ACC112 (cell line): ENCODE results near the gene ZNF618.

Experiments used
- H2AFZ ChIP-seq: fragments of 200-600 bp; sonication (generic); one replicate; pipeline ENCODE4 v1.6.0; 2017; ENCODE audit warnings: antibody characterized with exemption, low read length; ENCODE audit not compliant: unreplicated experiment
- H3K27ac ChIP-seq: fragments of 200-600 bp; sonication (generic); 2 replicates; pipeline ENCODE4 v1.5.1; 2014; ENCODE audit warnings: low read depth, mild to moderate bottlenecking, antibody characterized with exemption, low read length, moderate library complexity
- H3K27me3 ChIP-seq: fragments of 200-600 bp; sonication (generic); 2 replicates; pipeline ENCODE4 v1.6.1; 2014; ENCODE audit warnings: mild to moderate bottlenecking, antibody characterized with exemption, low read length, moderate library complexity, mixed read lengths; ENCODE audit not compliant: insufficient read depth
- H3K36me3 ChIP-seq: fragments of 200-600 bp; sonication (generic); 2 replicates; pipeline ENCODE4 v1.6.1; 2016; ENCODE audit warnings: mild to moderate bottlenecking, antibody characterized with exemption, low read length, moderate library complexity, mixed read lengths; ENCODE audit not compliant: insufficient read depth
- H3K4me1 ChIP-seq: fragments of 200-600 bp; sonication (generic); one replicate; pipeline ENCODE4 v1.6.1; 2016; ENCODE audit warnings: low read length, mixed read lengths; ENCODE audit not compliant: insufficient read depth, unreplicated experiment, control insufficient read depth
- H3K4me3 ChIP-seq: fragments of 200-600 bp; sonication (generic); 2 replicates; pipeline ENCODE4 v1.5.1; 2014; ENCODE audit warnings: mild to moderate bottlenecking, low read depth, low read length
- H3K79me2 ChIP-seq: fragments of 200-600 bp; sonication (generic); one replicate; pipeline ENCODE4 v1.6.0; 2016; ENCODE audit warnings: low read length; ENCODE audit not compliant: control insufficient read depth, unreplicated experiment, insufficient read depth

The ZNF618 gene

GRCh38 chr9:113876151-113876992 lies at the start of gene ZNF618:
ZNF618 (plus strand) TSS chr9:113876309; CDS start chr9:113876381, 72 bp downstream.
- H3K79me2 ChIP-seq: peaks cover 39% of the 10 kb centered on the region
- H3K4me1 ChIP-seq: peaks cover 14% of the 10 kb centered on the region
- peak within 1 kb of the TSS; percentile 21; the same call in 1 of the 2 replicates for H3K27ac ChIP-seq
- no peaks in the 10 kb centered on the region for H3K36me3 ChIP-seq
- H3K4me3 ChIP-seq: peak within 1 kb of the TSS; percentile 85
- peak within 1 kb of the TSS; percentile 91 for H2AFZ ChIP-seq
- H3K27me3 ChIP-seq: no peaks in the 10 kb centered on the region

- Histone ChIP-seq H3K79me2 (no peaks in the 10 kb centered on the region), H3K27ac (peak overlapping the region; percentile 58), H2AFZ (peak overlapping the region; percentile 99)
Measured at GRCh38 chr9:113828221-113828620, 47.9 kb upstream of the ZNF618 start.

DNA sequence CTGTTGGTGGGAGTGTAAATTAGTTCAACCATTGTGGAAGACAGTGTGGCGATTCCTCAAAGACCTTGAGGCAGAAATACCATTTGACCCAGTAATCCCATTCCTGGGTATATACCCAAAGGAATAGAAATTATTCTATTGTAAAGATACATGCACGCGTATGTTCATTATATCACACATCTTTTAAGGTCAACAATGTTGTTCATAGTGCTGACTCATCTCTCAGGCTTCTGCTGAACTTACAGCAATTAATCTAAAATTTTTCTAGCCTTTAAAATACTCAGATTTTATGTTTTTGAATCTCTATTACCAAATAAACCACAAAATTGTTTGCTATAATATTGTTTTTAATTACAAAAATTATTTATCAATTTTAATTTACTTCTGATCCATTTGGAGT lies 38.8 kb upstream of the ZNF618 start:
- no peaks in the 10 kb centered on the region for H3K27me3 ChIP-seq
- no peaks in the 10 kb centered on the region for H3K79me2 ChIP-seq
- no peaks in the 10 kb centered on the region for H3K36me3 ChIP-seq
- no peak overlapping the region for H3K27ac ChIP-seq
- no peak overlapping the region for H2AFZ ChIP-seq
- H3K4me1 ChIP-seq: no peaks in the 10 kb centered on the region
- no peak overlapping the region for H3K4me3 ChIP-seq

More at GRCh38 chr9:113828221-113828620, 47.9 kb upstream of the ZNF618 start:
- no peaks in the 10 kb centered on the region for H3K27me3 ChIP-seq
- peak overlapping the region; percentile 67 for H3K4me3 ChIP-seq
- peaks cover 3% of the 10 kb centered on the region; the same call in 1 of the 2 replicates for H3K36me3 ChIP-seq
- H3K4me1 ChIP-seq: peaks cover 3% of the 10 kb centered on the region

DNA sequence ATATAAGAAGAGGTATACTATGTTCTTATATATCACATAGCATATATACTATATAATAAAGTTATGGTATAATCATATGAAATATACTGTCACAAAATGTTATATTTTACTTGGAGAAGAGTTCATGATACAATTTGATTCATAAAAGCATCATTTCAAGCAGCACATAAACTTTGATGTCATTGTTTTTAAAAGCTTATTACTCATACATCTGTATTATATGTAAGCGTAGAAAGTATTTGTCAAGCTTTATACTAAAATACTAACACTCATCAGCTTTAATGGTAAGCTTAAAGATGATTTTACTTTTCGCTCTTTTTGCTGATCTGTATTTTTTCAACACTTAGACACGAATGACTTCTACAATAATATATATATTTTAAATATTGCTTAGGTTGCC lies 34.0 kb upstream of the ZNF618 start:
- H2AFZ ChIP-seq: no peak overlapping the region
- no peaks in the 10 kb centered on the region for H3K4me1 ChIP-seq
- no peaks in the 10 kb centered on the region for H3K27me3 ChIP-seq
- H3K4me3 ChIP-seq: no peak overlapping the region
- H3K79me2 ChIP-seq: no peaks in the 10 kb centered on the region
- H3K36me3 ChIP-seq: peaks cover 4% of the 10 kb centered on the region; the same call in 1 of the 2 replicates
- H3K27ac ChIP-seq: no peak overlapping the region

DNA sequence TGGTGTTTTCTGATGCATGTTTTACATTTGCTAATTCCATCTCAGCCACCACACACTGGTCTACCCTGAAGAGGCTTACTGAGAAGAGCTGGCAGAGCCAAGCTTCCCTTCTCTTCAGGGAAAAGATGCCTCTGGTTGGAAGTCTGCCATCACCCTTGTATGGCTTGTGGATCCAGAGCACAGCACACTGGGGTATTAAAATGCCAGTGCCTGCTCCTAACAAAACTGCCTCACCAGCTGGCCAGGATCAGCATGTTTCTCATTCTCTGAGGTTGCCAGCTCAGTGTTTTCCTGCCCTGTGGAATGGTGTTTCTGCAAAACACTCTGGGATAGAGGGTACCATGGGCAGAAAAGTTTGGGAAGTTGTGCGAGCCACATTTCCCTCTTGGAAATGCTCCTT lies 31.6 kb upstream of the ZNF618 start:
- Histone ChIP-seq H3K27ac (no peak overlapping the region), H2AFZ (no peak overlapping the region), H3K4me3 (no peak overlapping the region), H3K27me3 (no peaks in the 10 kb centered on the region), H3K36me3 (peaks cover 4% of the 10 kb centered on the region; the same call in 1 of the 2 replicates), H3K79me2 (no peaks in the 10 kb centered on the region), H3K4me1 (no peaks in the 10 kb centered on the region)

DNA sequence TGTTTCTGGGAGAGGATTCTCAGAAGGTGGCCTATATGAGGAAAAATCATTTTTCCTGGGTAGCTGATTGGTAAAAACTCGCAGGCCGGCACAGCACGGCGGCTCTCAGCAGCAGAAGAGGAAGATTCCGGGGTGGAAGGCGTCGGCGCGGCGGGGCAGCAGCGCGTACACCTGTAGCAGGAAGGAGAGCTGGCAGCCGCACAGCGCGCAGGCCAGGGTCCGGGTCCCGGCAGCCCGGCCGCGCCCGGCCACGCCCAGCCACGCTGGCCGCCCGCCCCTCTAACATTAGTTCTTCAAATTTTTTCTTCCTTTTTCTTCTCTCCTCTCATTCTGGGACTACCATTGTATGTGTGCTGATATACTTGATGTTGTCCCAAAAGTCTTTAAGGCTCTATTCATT lies 24.8 kb upstream of the ZNF618 start:
- H3K27me3 ChIP-seq: no peaks in the 10 kb centered on the region

DNA sequence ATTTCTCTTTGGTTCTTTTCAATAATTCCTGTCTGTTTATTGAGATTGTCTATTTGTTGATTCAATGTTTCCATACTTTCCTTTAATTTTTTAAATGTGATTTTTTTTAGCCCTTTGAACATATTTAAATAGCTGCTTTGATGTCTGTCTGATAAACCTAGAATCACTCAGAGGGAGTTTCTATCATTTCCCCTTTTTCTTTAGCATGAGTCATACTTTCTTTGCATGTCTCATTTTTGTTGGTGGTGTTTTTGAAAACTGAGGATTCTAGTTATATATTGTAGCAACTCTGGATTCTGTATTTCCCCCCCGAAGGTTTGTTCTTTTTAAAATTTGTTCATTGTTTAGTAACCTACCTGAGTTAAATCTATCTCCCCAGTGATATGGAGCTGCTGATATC lies 24.2 kb upstream of the ZNF618 start:
- Histone ChIP-seq H3K4me3 (no peak overlapping the region), H2AFZ (no peak overlapping the region), H3K27ac (no peak overlapping the region), H3K27me3 (no peaks in the 10 kb centered on the region), H3K4me1 (no peaks in the 10 kb centered on the region), H3K36me3 (no peaks in the 10 kb centered on the region), H3K79me2 (no peaks in the 10 kb centered on the region)

More for the DNA sequence above, 24.8 kb upstream of the ZNF618 start:
- Histone ChIP-seq H3K4me1 (no peaks in the 10 kb centered on the region), H3K27ac (no peak overlapping the region), H3K4me3 (no peak overlapping the region), H3K36me3 (no peaks in the 10 kb centered on the region), H3K79me2 (no peaks in the 10 kb centered on the region), H2AFZ (no peak overlapping the region)

DNA sequence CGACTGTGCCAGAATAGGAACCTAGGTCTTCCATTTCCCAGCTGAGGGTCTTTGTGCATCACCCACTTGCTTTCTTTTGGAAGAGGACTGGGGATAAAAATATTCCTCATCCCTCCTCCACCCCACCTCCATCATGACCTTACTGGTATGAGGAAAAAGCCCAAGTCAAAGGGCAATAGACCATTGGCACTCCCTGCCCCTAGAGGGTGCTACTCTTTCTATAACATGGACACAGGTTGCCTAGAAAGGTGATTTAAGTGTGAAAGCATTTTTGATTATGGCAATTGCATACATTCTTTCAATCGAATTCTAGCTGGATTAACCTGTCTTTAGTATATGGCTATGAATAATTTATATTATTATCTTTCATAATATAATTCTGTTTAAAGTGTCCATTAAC lies 22.8 kb upstream of the ZNF618 start:
- no peaks in the 10 kb centered on the region for H3K27me3 ChIP-seq
- H3K27ac ChIP-seq: no peak overlapping the region
- H3K4me1 ChIP-seq: no peaks in the 10 kb centered on the region
- H3K4me3 ChIP-seq: no peak overlapping the region
- no peak overlapping the region for H2AFZ ChIP-seq
- no peaks in the 10 kb centered on the region for H3K36me3 ChIP-seq
- H3K79me2 ChIP-seq: no peaks in the 10 kb centered on the region

GRCh38 chr9:113854310-113854709 lies 21.8 kb upstream of the ZNF618 start:
- H3K27me3 ChIP-seq: no peaks in the 10 kb centered on the region
- no peak overlapping the region for H3K4me3 ChIP-seq
- no peak overlapping the region for H3K27ac ChIP-seq
- no peak overlapping the region for H2AFZ ChIP-seq
- no peaks in the 10 kb centered on the region for H3K4me1 ChIP-seq
- no peaks in the 10 kb centered on the region for H3K79me2 ChIP-seq
- no peaks in the 10 kb centered on the region for H3K36me3 ChIP-seq

DNA sequence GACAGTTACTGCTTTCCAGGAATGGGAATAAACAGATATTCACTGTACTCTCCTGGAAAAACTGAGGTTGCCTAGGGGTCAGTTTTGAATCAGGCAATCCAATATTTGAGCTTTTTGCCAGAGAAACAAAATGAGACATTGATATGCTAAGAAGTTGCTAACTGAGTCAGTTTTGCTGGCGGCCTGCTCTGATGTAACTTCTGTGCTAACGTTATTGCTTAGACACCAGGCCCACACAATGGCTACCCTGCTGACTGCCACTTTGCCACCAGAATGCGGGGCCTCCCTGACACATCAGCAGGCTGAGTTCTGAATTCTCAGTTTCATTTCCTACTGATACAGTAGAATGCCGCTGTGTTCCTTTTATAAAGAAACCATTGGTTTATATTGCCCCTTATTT lies 18.2 kb upstream of the ZNF618 start:
- no peaks in the 10 kb centered on the region for H3K4me1 ChIP-seq
- no peaks in the 10 kb centered on the region for H3K79me2 ChIP-seq
- no peak overlapping the region for H3K27ac ChIP-seq
- no peak overlapping the region for H3K4me3 ChIP-seq
- no peaks in the 10 kb centered on the region for H3K36me3 ChIP-seq
- no peak overlapping the region for H2AFZ ChIP-seq
- H3K27me3 ChIP-seq: peaks cover 22% of the 10 kb centered on the region

DNA sequence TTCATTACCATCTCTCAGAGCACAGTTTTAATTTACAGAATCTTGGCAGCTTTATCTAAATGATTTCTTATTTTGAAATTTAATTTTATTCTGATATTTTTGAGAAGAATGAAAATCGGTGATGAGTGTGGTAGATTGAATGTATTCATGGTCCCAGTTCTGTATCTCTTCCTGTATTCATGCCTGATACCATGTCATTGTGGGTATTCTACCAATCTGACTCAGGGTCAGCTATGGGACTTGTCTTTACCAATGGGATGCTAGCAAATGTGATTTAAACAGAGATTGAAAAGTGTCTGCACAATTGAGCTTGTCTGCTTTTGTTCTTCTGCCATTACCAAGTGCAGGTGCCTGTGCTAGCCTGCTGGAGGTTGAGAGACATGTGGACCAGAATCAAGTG lies 17.8 kb upstream of the ZNF618 start:
- H3K27ac ChIP-seq: no peak overlapping the region

More for the DNA sequence above, 17.8 kb upstream of the ZNF618 start:
- H3K27me3 ChIP-seq: peaks cover 26% of the 10 kb centered on the region
- no peaks in the 10 kb centered on the region for H3K4me1 ChIP-seq
- H3K4me3 ChIP-seq: no peak overlapping the region
- no peaks in the 10 kb centered on the region for H3K36me3 ChIP-seq
- no peak overlapping the region for H2AFZ ChIP-seq
- H3K79me2 ChIP-seq: no peaks in the 10 kb centered on the region
